ENCODE data around the gene ZPLD1.

The ZPLD1 gene

DNA sequence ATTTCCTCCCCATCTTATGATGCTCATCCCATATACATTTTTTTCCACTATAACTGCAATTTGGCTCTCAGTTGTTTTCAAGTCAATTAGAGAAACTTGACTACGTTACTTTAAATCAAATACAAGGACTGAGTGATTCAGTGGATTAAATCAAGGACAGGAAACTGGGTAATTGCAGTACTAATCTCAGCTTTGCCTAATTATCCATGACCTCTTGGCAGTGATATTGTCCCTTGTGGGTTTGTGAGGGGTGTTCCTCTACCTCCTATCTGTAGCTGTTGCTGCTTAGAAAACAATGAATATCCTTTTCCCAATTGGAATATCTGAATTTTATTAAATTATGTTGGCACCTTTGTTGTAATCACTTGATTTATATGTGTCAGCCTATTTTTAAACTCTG lies 79.4 kb downstream of the ZPLD1 start:
- Histone ChIP-seq H3K4me1 (ENCODE audit: control insufficient read depth, insufficient read depth, low read length, poor library complexity, severe bottlenecking) (no peaks in the 10 kb centered on the region), H3K27ac (ENCODE audit: low read depth, low read length, severe bottlenecking) (no peak overlapping the region), H3K4me3 (ENCODE audit: extremely low read depth, insufficient read depth, low read length, poor library complexity, severe bottlenecking) (no peak overlapping the region), H3K36me3 (ENCODE audit: control insufficient read depth, insufficient read depth, low read length) (no peaks in the 10 kb centered on the region), H3K9me3 (ENCODE audit: control insufficient read depth, low read length) (no peaks in the 10 kb centered on the region)
- WGBS, 2 experiments (ENCODE audit: insufficient coverage in 2 of 2), result 83% methylated on average over 1 of the region's 1 CpG; no CpG with 5 or more reads in 1 of the 2 experiments

DNA sequence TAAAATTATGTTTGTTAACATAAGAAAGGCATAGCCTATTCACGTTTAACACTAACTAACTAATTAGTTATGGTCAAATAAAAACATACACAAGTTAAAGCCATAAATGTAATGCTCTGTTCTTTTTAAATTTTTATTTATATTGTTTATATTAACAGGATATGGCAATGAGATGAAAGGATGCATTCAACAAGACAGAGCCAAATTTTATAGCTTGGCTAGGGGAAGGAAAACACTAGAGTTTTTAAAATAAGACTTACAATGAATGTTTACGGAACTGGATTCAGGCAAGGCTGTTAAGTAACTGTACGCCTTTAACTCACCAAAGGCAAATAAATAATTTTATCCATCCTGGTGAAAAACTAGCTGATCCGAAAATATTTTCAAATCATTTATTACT lies 86.4 kb downstream of the ZPLD1 start:
- whole genome bisulfite sequencing, 2 experiments (ENCODE audit: insufficient coverage in 2 of 2), result no CpG with 5 or more reads among the region's 4 CpGs
- Histone ChIP-seq H3K27ac (ENCODE audit: low read depth, low read length, severe bottlenecking) (no peak overlapping the region), H3K4me3 (ENCODE audit: extremely low read depth, insufficient read depth, low read length, poor library complexity, severe bottlenecking) (no peak overlapping the region), H3K4me1 (ENCODE audit: control insufficient read depth, insufficient read depth, low read length, poor library complexity, severe bottlenecking) (no peaks in the 10 kb centered on the region), H3K36me3 (ENCODE audit: control insufficient read depth, insufficient read depth, low read length) (no peaks in the 10 kb centered on the region), H3K9me3 (ENCODE audit: control insufficient read depth, low read length) (no peaks in the 10 kb centered on the region)

DNA sequence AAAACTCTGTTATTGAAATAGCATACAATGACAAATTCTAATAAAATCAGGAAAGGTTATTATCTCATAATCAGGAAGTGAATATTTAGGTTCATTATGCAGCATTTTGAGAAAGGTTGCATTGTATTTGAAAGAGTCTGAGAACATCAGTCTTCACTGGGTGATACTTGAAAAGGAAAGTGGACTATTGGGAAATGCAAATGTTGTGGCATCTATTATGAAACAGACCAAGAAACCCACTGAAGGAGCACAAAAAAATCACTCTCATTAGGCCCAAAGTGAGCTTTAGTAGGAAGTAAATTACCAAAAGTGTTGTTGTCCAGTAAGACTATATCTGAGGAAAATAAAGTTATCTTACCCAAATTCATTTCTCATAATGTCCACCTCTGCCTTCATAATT lies 90.8 kb downstream of the ZPLD1 start:
- Histone ChIP-seq H3K4me1 (ENCODE audit: control insufficient read depth, insufficient read depth, low read length, poor library complexity, severe bottlenecking) (no peaks in the 10 kb centered on the region), H3K9me3 (ENCODE audit: control insufficient read depth, low read length) (no peaks in the 10 kb centered on the region), H3K4me3 (ENCODE audit: extremely low read depth, insufficient read depth, low read length, poor library complexity, severe bottlenecking) (no peak overlapping the region), H3K36me3 (ENCODE audit: control insufficient read depth, insufficient read depth, low read length) (no peaks in the 10 kb centered on the region), H3K27ac (ENCODE audit: low read depth, low read length, severe bottlenecking) (no peak overlapping the region)

DNA sequence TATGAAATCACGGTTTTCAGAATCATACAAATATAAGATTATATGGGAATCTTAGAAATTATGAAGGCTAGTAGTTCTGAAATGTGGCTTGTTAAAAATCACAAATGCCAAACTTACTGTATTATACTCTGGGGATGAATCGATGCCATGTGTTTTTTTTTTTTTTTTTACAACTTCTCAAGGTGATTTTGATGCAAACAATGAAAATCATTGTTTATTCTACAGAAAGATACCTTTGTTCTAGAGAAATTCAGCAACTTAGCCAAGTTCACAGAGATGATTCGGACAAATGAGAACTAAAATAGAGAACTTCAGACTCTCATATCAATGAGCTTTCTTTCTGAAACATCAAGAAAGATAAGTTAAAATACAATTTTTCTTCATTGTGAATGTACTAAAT lies 92.0 kb downstream of the ZPLD1 start:
- Histone ChIP-seq H3K36me3 (ENCODE audit: control insufficient read depth, insufficient read depth, low read length) (no peaks in the 10 kb centered on the region), H3K4me1 (ENCODE audit: control insufficient read depth, insufficient read depth, low read length, poor library complexity, severe bottlenecking) (no peaks in the 10 kb centered on the region), H3K4me3 (ENCODE audit: extremely low read depth, insufficient read depth, low read length, poor library complexity, severe bottlenecking) (no peak overlapping the region), H3K9me3 (ENCODE audit: control insufficient read depth, low read length) (no peaks in the 10 kb centered on the region), H3K27ac (ENCODE audit: low read depth, low read length, severe bottlenecking) (no peak overlapping the region)
- no CpG with 5 or more reads among the region's 3 CpGs for WGBS, 2 experiments (ENCODE audit: insufficient coverage in 2 of 2)

DNA sequence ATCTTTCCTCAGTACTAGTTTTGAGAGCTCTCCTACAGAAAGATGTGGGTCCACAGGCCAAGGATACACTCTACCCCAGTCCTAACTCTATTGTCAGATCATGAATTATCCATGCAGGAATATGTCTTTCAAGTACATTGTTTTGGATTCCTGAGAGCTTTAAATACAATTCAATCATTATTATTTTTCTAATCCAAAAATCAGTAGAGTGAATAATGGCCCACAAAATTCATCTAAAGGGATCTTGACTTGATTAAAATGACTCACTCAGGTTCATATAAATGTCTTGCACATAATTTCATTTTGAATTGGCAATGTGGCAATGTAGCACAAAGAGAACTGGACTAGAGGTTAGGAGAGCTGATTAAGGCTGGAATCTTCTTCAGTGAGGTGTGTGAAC lies 93.9 kb downstream of the ZPLD1 start:
- Histone ChIP-seq H3K36me3 (ENCODE audit: control insufficient read depth, insufficient read depth, low read length) (no peaks in the 10 kb centered on the region), H3K9me3 (ENCODE audit: control insufficient read depth, low read length) (no peaks in the 10 kb centered on the region), H3K27ac (ENCODE audit: low read depth, low read length, severe bottlenecking) (no peak overlapping the region), H3K4me3 (ENCODE audit: extremely low read depth, insufficient read depth, low read length, poor library complexity, severe bottlenecking) (no peak overlapping the region), H3K4me1 (ENCODE audit: control insufficient read depth, insufficient read depth, low read length, poor library complexity, severe bottlenecking) (no peaks in the 10 kb centered on the region)
